NCI-H1417 (cell line): ENCODE results near the gene S100A12.

ENCODE experiments used
- DNase-seq, 3 experiments: peaks; one replicate each; lab custom pipeline; 2025; lab: John Stamatoyannopoulos, UW

S100A12 gene

GRCh38 chr1:153324912-153325311 is 50.5 kb downstream of the S100A12 start:
- DNase-seq, result no peak
